ENCODE measurements around the gene FREM2.

DNA sequence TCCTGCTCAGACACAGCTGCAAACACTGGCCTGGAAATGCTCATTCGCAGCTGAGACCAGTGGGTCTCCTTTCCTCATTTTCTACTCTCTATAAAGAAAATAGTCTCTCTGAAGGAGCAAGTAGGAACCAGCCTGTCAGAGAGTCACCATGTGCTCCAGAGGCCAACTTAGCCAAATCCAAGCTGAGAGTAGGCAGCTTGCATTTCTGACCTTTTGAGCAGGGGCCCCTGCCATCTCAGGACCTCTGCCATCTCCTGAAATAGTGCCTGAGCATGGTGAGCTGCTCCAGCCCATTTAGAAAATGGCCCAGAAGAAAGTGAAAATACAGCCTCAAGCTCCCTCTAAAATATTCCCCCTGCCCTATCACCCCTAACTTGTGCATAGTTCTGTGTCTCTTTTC, 208.2 kb downstream of the FREM2 start:
- TF ChIP-seq GABPA (IDR thresholded peaks at IDR 0.05; ENCODE audit: low read depth) (no peak), POLR2AphosphoS5 (IDR thresholded peaks at IDR 0.05; ENCODE audit: low read depth, low read length) (no peak), YY1 (IDR thresholded peaks at IDR 0.05; ENCODE audit: low read depth) (no peak), RFX5 (IDR thresholded peaks at IDR 0.05; ENCODE audit: low read length) (no peak), EZH2phosphoT487 (IDR thresholded peaks at IDR 0.05; ENCODE audit: borderline replicate concordance, low read depth) (no peak), RXRA (IDR thresholded peaks at IDR 0.05; ENCODE audit: borderline replicate concordance, low read depth) (no peak), TCF12 (IDR thresholded peaks at IDR 0.05) (no peak), SIN3A (IDR thresholded peaks at IDR 0.05; ENCODE audit: borderline replicate concordance, low read depth, low read length) (no peak)
- TF ChIP-seq, protein P1, sequence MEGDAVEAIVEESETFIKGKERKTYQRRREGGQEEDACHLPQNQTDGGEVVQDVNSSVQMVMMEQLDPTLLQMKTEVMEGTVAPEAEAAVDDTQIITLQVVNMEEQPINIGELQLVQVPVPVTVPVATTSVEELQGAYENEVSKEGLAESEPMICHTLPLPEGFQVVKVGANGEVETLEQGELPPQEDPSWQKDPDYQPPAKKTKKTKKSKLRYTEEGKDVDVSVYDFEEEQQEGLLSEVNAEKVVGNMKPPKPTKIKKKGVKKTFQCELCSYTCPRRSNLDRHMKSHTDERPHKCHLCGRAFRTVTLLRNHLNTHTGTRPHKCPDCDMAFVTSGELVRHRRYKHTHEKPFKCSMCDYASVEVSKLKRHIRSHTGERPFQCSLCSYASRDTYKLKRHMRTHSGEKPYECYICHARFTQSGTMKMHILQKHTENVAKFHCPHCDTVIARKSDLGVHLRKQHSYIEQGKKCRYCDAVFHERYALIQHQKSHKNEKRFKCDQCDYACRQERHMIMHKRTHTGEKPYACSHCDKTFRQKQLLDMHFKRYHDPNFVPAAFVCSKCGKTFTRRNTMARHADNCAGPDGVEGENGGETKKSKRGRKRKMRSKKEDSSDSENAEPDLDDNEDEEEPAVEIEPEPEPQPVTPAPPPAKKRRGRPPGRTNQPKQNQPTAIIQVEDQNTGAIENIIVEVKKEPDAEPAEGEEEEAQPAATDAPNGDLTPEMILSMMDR (IDR thresholded peaks at IDR 0.05) = no peak
- TF ChIP-seq, protein P2, sequence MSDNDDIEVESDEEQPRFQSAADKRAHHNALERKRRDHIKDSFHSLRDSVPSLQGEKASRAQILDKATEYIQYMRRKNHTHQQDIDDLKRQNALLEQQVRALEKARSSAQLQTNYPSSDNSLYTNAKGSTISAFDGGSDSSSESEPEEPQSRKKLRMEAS (IDR thresholded peaks at IDR 0.05; ENCODE audit: low read depth) = no peak
